Activated naive CD4-positive, alpha-beta T cell treated with Interleukin-2 at 50 U/mL for 16 hours (primary cell): ENCODE measurements around the gene MSRB3.
"Not testable (repeated sequence)": the region's sequence is repeated elsewhere in the genome, so short reads cannot be mapped to it uniquely, and the experiment has no call there.

Source experiments
- DNase-seq: peaks from one replicate; pipeline ENCODE4 v3.0.0-alpha.2; 2020

MSRB3 gene

GRCh38 chr12:65407388-65408149 lies 129.1 kb downstream of the MSRB3 start:
- no peak for DNase-seq

GRCh38 chr12:65408441-65408840 lies 130.0 kb downstream of the MSRB3 start:
- no peak for DNase-seq

- DNase-seq, result no peak
Measured at GRCh38 chr12:65409726-65410125, 131.2 kb downstream of the MSRB3 start.

GRCh38 chr12:65411171-65411570 lies 132.7 kb downstream of the MSRB3 start:
- no peak for DNase-seq

- DNase-seq, result no peak
Measured at GRCh38 chr12:65414526-65414925, 136.0 kb downstream of the MSRB3 start.

- no peak for DNase-seq
Measured at GRCh38 chr12:65415826-65416225, 137.3 kb downstream of the MSRB3 start.

- no peak for DNase-seq
Measured at GRCh38 chr12:65419284-65420072, 141.0 kb downstream of the MSRB3 start.

GRCh38 chr12:65420941-65421340 lies 142.5 kb downstream of the MSRB3 start:
- DNase-seq, result no peak

- DNase-seq, result no peak
Measured at GRCh38 chr12:65427646-65428045, 149.2 kb downstream of the MSRB3 start.

- no peak for DNase-seq
Measured at GRCh38 chr12:65430006-65430405, 151.5 kb downstream of the MSRB3 start.

GRCh38 chr12:65430571-65431306 lies 152.3 kb downstream of the MSRB3 start:
- DNase-seq, result no peak

- DNase-seq, result no peak
Measured at GRCh38 chr12:65432114-65432513, 153.6 kb downstream of the MSRB3 start.

GRCh38 chr12:65432651-65433050 lies 154.2 kb downstream of the MSRB3 start:
- DNase-seq, result no peak

GRCh38 chr12:65434737-65435136 lies 156.3 kb downstream of the MSRB3 start:
- no peak for DNase-seq

- no peak for DNase-seq
Measured at GRCh38 chr12:65443038-65443437, 164.6 kb downstream of the MSRB3 start.

- no peak for DNase-seq
Measured at GRCh38 chr12:65444996-65445395, 166.5 kb downstream of the MSRB3 start.

GRCh38 chr12:65446901-65447300 lies 168.4 kb downstream of the MSRB3 start:
- no peak for DNase-seq

- no peak for DNase-seq
Measured at GRCh38 chr12:65449400-65449799, 170.9 kb downstream of the MSRB3 start.

- no peak for DNase-seq
Measured at GRCh38 chr12:65450625-65451024, 172.1 kb downstream of the MSRB3 start.

- DNase-seq, result no peak
Measured at GRCh38 chr12:65454115-65454787, 175.8 kb downstream of the MSRB3 start.

- DNase-seq, result not testable (repeated sequence)
Measured at GRCh38 chr12:65457341-65457740, 178.9 kb downstream of the MSRB3 start.

GRCh38 chr12:65458718-65459117 lies 180.2 kb downstream of the MSRB3 start:
- DNase-seq, result no peak

- no peak for DNase-seq
Measured at GRCh38 chr12:65459545-65459944, 181.1 kb downstream of the MSRB3 start.
